ENCODE data around the gene PANX3. TPM values are rescaled to one million over a fixed set of nuclear protein-coding genes. Genes with fewer than 3 reads are reported as not detected.

The PANX3 gene
- total RNA-seq (2021) = not detected in 2 replicates
- long read RNA-seq = 0 reads

DNA sequence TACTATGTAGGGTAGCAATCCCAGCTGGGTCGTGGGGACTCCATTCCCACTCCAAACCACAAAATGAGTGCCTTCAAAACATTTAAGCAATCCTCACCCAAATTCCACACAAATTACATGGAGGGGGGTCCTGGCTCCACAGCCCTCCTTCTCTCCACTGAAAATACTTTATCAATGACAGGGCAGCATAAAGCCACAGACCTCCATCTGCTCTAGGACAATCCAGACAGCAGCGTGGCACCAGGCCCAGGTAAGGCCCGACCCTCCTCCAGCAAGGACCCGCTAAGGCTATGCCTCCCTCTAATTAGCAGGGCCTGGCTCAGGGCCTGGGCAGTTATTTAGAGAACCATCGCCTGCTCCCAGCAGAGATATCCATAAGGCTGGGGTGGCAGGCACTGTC, at the start of gene PANX3:
PANX3 (plus strand) TSS at position 365 of the 400 bp plus-strand sequence. CDS start 129 bp downstream, outside the sequence.
- no peak within 1 kb of the TSS for H2AFZ ChIP-seq (ENCODE audit: low read length)
- no peaks in the 10 kb centered on the region for H4K20me1 ChIP-seq (ENCODE audit: control insufficient read depth, insufficient read depth, insufficient read length)
- H3K9me3 Mint-ChIP-seq = no peaks in the 10 kb centered on the region
- peak within 1 kb of the TSS in 1 of 3 experiments; percentile 44; a peak in 1 of 7 replicates for H3K27ac Mint-ChIP-seq
- H3K18ac ChIP-seq (ENCODE audit: insufficient read length, low read depth, low read length) = no peak within 1 kb of the TSS
- no peak within 1 kb of the TSS for H3K27ac ChIP-seq (ENCODE audit: insufficient read length, low read depth, low read length)
- no peak within 1 kb of the TSS for H3K4me3 Mint-ChIP-seq
- H2BK12ac ChIP-seq (ENCODE audit: insufficient read length, low read depth, low read length) = no peak within 1 kb of the TSS
- H3K79me2 ChIP-seq (ENCODE audit: insufficient read depth, low read length) = no peaks in the 10 kb centered on the region
- H2BK5ac ChIP-seq (ENCODE audit: insufficient read length, low read length) = no peak within 1 kb of the TSS
- H4K91ac ChIP-seq (ENCODE audit: insufficient read length, low read depth, low read length) = no peak within 1 kb of the TSS
- H2AK5ac ChIP-seq (ENCODE audit: insufficient read length, low read length) = no peak within 1 kb of the TSS
- H3K4me2 ChIP-seq (ENCODE audit: insufficient read depth, insufficient read length, low read length) = no peak within 1 kb of the TSS
- no peaks in the 10 kb centered on the region; the same call in 1 of the 2 replicates for H3K27me3 Mint-ChIP-seq (ENCODE audit: low read depth)
- H3K27me3 ChIP-seq (ENCODE audit: insufficient read depth, low read length) = no peaks in the 10 kb centered on the region
- no CpG with 5 or more reads among the region's 5 CpGs for WGBS (ENCODE audit: extremely low coverage, insufficient read length, low lambda C conversion rate)
- no peak for TF ChIP-seq CTCF (conservative IDR thresholded peaks at IDR 0.05)
- H3K79me1 ChIP-seq (ENCODE audit: insufficient read depth, low read depth, low read length, poor library complexity, severe bottlenecking) = no peaks in the 10 kb centered on the region
- H3K14ac ChIP-seq (ENCODE audit: insufficient read depth, low read length) = peak within 1 kb of the TSS; percentile 70
- no peak within 1 kb of the TSS for H3K4ac ChIP-seq (ENCODE audit: low read depth, low read length)
- no peak within 1 kb of the TSS for H3K56ac ChIP-seq (ENCODE audit: insufficient read length, low read depth, low read length)
- H3K4me1 ChIP-seq (ENCODE audit: insufficient read depth, low read length) = no peaks in the 10 kb centered on the region
- no peak within 1 kb of the TSS for H2BK15ac ChIP-seq (ENCODE audit: low read depth, low read length)
- H3K4me1 Mint-ChIP-seq = no peaks in the 10 kb centered on the region
- no peaks in the 10 kb centered on the region for H3K9me3 ChIP-seq (ENCODE audit: control insufficient read depth, low read depth, low read length)
- no peak within 1 kb of the TSS for H3K9ac ChIP-seq (ENCODE audit: extremely low read depth, insufficient read length, low read length)
- H3K36me3 Mint-ChIP-seq (ENCODE audit: insufficient read depth in 1 of 3, low read depth in 3 of 3) = no peaks in the 10 kb centered on the region
- H3K23me2 ChIP-seq (ENCODE audit: insufficient read length, low read depth, low read length, poor library complexity, severe bottlenecking) = no peaks in the 10 kb centered on the region
- DNase-seq = no peak
- no peak within 1 kb of the TSS for H2BK120ac ChIP-seq (ENCODE audit: low read depth, low read length, poor library complexity, severe bottlenecking)
- no peak within 1 kb of the TSS for H3T11ph ChIP-seq (ENCODE audit: low read length)
- H4K8ac ChIP-seq (replicated peaks; ENCODE audit: insufficient read length, low read depth, low read length) = no peak within 1 kb of the TSS
- no peak within 1 kb of the TSS for H4K5ac ChIP-seq (ENCODE audit: insufficient read length, low read depth, low read length)
- H2BK20ac ChIP-seq (ENCODE audit: low read depth, low read length, poor library complexity, severe bottlenecking) = no peak within 1 kb of the TSS
- H3K23ac ChIP-seq (ENCODE audit: insufficient read length, low read depth, low read length) = no peak within 1 kb of the TSS
